Progenitor cell of endocrine pancreas (in vitro differentiated cells): Measurements from ENCODE around the gene MTUS2. TPM values are rescaled to one million over a fixed set of nuclear protein-coding genes. Genes with fewer than 3 reads are reported as not detected.
"Not testable (repeated sequence)": the region's sequence is repeated elsewhere in the genome, so short reads cannot be mapped to it uniquely, and the experiment has no call there.

ENCODE experiments used
- DNase-seq: peaks from one replicate; pipeline ENCODE4 v3.0.0; 2021; ENCODE audit warnings: low spot score; ENCODE audit not compliant: unreplicated experiment
- H3K27ac Mint-ChIP-seq: 2 replicates; pipeline ENCODE4 v1.8.0; 2021; ENCODE audit warnings: mild to moderate bottlenecking, moderate library complexity, mixed read lengths
- H3K27me3 Mint-ChIP-seq: 2 replicates; pipeline ENCODE4 v1.8.0; 2021; ENCODE audit warnings: mixed read lengths
- H3K36me3 Mint-ChIP-seq: 2 replicates; pipeline ENCODE4 v1.8.0; 2022; ENCODE audit warnings: mixed read lengths; ENCODE audit not compliant: insufficient read depth
- H3K4me1 Mint-ChIP-seq: 2 replicates; pipeline ENCODE4 v1.8.0; 2021; ENCODE audit warnings: low read depth, mixed read lengths
- H3K4me3 Mint-ChIP-seq: 2 replicates; pipeline ENCODE4 v1.8.0; 2021; ENCODE audit warnings: low read depth, mild to moderate bottlenecking, moderate library complexity, mixed read lengths
- H3K9me3 Mint-ChIP-seq: 2 replicates; pipeline ENCODE4 v1.8.0; 2021; ENCODE audit warnings: low read depth, mixed read lengths
- CTCF ChIP-seq: fragments of 200-600 bp; sonication (generic); IDR thresholded peaks from one replicate; pipeline ENCODE4 v1.5.0; 2021; ENCODE audit warnings: antibody characterized with exemption, mild to moderate bottlenecking; ENCODE audit not compliant: unreplicated experiment
- total RNA-seq: library from RNA; stranded (reverse); gene quantifications from 2 replicates; pipeline ENCODE4 v1.2.1, GENCODE V29; 2021

Gene MTUS2
- total RNA-seq, 1 donor from 2014 or later, result 9.3 TPM

GRCh38 chr13:29382021-29382420 lies 561.9 kb downstream of the MTUS2 start:
- peaks cover 2% of the 10 kb centered on the region for H3K27me3 Mint-ChIP-seq
- peak overlapping the region; percentile 33 for H3K27ac Mint-ChIP-seq
- TF ChIP-seq CTCF, result no peak
- H3K4me1 Mint-ChIP-seq, result peaks cover 6% of the 10 kb centered on the region
- H3K9me3 Mint-ChIP-seq, result peaks cover 3% of the 10 kb centered on the region
- DNase-seq, result no peak
- H3K36me3 Mint-ChIP-seq, result peaks cover 2% of the 10 kb centered on the region
- no peak overlapping the region for H3K4me3 Mint-ChIP-seq

GRCh38 chr13:29383476-29383875 lies 563.3 kb downstream of the MTUS2 start:
- no peak for TF ChIP-seq CTCF
- DNase-seq, result no peak
- H3K4me1 Mint-ChIP-seq, result peaks cover 2% of the 10 kb centered on the region
- peaks cover 2% of the 10 kb centered on the region for H3K27me3 Mint-ChIP-seq
- peaks cover 3% of the 10 kb centered on the region for H3K9me3 Mint-ChIP-seq
- H3K27ac Mint-ChIP-seq, result no peak overlapping the region
- peaks cover 2% of the 10 kb centered on the region for H3K36me3 Mint-ChIP-seq
- H3K4me3 Mint-ChIP-seq, result no peak overlapping the region

GRCh38 chr13:29384466-29384865 lies 564.3 kb downstream of the MTUS2 start:
- H3K36me3 Mint-ChIP-seq, result no peaks in the 10 kb centered on the region
- peaks cover under 1% of the 10 kb centered on the region for H3K27me3 Mint-ChIP-seq
- no peak overlapping the region for H3K27ac Mint-ChIP-seq
- DNase-seq, result no peak
- H3K9me3 Mint-ChIP-seq, result no peaks in the 10 kb centered on the region
- no peak for TF ChIP-seq CTCF
- H3K4me3 Mint-ChIP-seq, result no peak overlapping the region
- H3K4me1 Mint-ChIP-seq, result peaks cover 2% of the 10 kb centered on the region

GRCh38 chr13:29384871-29385270 lies 564.7 kb downstream of the MTUS2 start:
- Mint-ChIP-seq H3K36me3 (no peaks in the 10 kb centered on the region), H3K27me3 (no peaks in the 10 kb centered on the region), H3K9me3 (no peaks in the 10 kb centered on the region), H3K27ac (no peak overlapping the region), H3K4me3 (no peak overlapping the region), H3K4me1 (peaks cover 2% of the 10 kb centered on the region)
- DNase-seq, result no peak
- TF ChIP-seq CTCF, result no peak

GRCh38 chr13:29386246-29386645 lies 566.1 kb downstream of the MTUS2 start:
- H3K36me3 Mint-ChIP-seq, result no peaks in the 10 kb centered on the region
- no peak for TF ChIP-seq CTCF
- H3K4me1 Mint-ChIP-seq, result peaks cover 2% of the 10 kb centered on the region
- H3K27ac Mint-ChIP-seq, result no peak overlapping the region
- no peaks in the 10 kb centered on the region for H3K9me3 Mint-ChIP-seq
- H3K27me3 Mint-ChIP-seq, result no peaks in the 10 kb centered on the region
- DNase-seq, result no peak
- H3K4me3 Mint-ChIP-seq, result no peak overlapping the region

- not testable (repeated sequence) for DNase-seq, H3K36me3 Mint-ChIP-seq, H3K4me1 Mint-ChIP-seq, H3K4me3 Mint-ChIP-seq, H3K9me3 Mint-ChIP-seq, H3K27ac Mint-ChIP-seq
- peaks cover 10% of the 10 kb centered on the region for H3K27me3 Mint-ChIP-seq
Measured at GRCh38 chr13:29390598-29390997, 570.5 kb downstream of the MTUS2 start.
